NCI-H226 (cell line): ENCODE data around the gene GPATCH2L.

Source experiments
- DNase-seq: peaks from one replicate; pipeline ENCODE4 v3.0.0-alpha.2; 2015

The GPATCH2L gene

DNA sequence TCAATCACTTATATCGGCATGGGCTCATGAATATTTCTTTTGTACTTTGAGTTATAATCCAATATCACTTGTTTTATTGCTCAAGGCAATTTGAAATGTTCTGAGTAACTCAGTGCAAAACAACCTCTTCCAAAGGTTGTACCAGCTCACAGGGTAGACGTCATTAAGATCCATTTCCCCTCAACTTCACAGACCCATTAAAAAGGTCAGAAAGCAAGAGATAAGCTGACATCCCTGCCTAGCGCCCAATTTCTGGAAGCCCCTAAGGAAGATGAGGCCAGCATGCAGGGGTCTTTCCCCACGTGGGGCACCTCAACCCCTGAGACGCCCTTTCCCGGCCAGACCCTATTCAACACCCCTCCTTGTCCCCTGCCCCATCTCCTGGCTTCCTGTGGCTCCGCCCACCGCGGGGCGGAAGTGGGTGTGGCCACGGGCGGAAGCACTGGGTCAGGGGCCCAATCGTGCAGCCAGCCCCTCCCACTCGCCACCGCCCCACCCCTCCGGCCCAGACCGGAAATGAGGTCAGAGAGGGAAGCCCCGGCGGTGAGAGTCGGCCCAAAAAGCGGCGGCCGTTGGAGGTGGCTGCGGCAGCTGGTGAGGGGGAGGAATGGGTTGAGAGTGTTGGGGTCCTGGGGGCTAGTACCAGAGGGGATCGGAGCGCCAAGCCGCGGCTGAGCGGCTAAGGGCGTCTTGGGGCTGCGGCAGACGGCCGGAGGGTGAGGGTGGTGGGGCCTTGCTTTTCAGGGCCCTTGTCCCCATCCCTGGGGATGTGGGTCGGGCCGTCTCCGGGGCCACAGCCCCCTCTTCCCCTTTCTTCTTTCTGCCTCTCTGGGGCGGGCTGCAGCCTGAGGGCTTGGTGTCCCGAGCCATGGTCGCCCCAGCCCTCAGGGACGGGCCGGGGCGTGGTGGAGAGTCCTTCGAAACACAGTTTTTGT is at the start of gene GPATCH2L:
Gene GPATCH2L (plus strand): TSS at position 525 of the 935 bp plus-strand sequence. CDS start 2,442 bp downstream, outside the sequence.
- DNase-seq = peak; percentile 82

DNA sequence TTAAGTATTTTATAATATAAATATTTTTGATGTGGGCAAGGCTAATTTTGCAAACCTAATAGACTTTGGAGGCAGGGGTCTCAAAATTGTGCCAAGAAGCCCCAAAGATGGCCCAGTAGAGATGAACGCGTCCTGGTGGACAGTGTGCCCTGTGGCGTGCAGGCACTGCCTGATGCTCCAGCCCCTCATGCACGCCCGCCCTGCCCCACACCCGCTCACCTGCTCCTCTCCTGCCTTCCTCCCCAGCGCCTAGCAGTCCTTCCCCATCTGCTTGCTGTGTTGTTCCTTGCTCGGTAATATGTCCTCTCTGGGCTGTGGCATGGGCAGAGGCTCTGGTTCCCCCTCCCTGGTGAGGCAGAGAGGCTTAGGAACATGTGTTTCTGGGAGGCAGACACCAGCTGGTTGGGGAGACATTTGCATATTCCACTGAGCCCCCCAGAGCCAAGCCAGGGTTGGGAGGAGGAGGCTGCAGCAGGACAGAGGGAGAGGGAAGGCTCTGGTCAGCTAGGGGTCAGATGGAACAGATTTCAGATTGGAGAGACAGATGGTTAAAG is 46.8 kb upstream of the GPATCH2L start:
- no peak for DNase-seq

DNA sequence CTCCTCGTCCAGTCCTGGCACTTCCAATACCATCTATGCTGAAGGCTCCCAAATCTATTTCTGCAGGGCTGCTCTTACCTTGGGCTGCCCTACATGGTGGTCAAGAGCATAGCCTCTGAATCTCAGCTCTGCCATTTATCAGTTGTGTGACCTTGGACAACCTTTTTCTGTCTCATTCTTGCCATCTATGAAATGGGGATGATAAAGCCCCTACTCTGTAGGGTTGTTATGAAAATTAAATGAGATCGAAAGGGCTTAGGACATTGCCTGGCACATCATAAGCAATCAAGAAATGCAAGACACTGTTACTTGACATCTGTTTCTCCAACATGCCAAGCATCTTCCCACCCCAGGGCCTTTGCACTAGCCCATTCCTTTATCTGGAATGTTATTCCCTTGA is 45.5 kb upstream of the GPATCH2L start:
- DNase-seq = no peak

DNA sequence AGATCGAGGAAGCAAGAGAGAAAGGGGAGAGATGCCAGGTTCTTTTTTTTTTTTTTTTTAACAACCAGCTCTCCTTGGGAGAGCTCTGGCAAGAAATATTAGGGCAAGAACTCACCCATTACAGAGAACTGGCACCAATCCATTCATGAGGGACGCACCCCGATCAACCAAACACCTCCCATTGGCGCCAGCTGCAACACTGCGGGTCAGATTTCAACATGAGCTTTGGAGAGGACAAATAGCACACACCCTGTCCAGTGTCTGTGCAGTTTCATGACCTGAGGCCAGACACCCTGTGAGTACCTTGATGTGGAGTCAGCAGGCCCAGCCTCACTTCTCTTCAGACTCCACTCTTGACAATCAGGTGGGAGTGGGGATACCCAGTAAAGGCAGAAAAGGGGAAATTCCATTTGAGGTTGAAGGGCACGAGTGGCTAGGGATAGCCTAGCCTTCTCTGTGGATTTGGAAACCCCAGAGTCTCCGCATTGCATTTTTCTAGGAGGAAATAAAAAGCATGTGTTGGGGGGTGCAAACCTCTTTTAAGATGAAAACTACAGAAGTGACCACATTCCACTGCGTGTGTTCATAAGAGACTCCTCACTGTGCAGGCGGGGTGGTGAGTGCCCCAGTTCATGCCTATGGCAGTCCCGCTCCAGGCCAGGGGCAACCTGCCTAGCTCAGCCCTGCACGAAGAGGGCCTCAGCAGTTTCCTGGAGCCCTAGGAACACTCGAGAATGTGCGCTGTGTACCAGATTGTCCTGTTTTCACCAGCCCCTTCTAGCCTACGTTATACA is 42.4 kb upstream of the GPATCH2L start:
- DNase-seq = no peak

DNA sequence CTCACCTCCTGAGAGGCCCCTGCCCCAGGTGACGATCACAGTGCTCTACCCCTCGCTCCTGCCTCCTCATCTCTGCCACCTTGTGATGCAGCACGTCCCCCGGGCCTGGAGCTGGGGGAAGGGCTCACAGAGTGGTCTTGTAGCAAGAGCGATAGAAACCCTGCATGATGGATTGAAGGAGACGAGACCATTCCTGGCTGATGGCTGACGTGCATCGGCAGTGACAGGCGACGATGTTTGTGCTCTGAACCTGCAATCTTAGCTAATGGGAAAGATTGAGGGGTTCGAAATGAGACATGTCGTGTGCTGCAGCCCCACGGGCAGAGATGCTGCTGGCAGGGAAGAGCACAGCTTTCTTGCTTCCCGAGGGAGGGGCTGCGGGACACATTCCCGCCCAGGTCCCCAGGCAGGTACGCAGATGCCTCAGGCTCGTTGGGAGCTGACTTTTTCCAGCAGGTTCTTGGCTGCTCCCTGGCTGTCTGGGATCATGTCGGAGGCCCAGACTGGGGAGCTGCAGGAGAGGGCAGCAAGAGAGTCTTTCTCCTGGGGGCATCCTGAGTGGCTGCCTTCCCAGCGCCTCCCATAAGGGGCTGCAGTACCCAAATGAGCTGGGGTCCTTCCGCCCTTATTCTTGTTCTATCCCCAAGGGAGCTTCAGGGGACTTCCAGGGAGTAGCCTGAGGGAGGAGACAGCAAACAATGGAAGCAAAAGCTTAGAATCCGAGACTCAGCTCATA is 38.7 kb upstream of the GPATCH2L start:
- no peak for DNase-seq

GRCh38 chr14:76113691-76114090 is 38.0 kb upstream of the GPATCH2L start:
- DNase-seq = no peak

GRCh38 chr14:76115010-76115422 is 36.7 kb upstream of the GPATCH2L start:
- no peak for DNase-seq

DNA sequence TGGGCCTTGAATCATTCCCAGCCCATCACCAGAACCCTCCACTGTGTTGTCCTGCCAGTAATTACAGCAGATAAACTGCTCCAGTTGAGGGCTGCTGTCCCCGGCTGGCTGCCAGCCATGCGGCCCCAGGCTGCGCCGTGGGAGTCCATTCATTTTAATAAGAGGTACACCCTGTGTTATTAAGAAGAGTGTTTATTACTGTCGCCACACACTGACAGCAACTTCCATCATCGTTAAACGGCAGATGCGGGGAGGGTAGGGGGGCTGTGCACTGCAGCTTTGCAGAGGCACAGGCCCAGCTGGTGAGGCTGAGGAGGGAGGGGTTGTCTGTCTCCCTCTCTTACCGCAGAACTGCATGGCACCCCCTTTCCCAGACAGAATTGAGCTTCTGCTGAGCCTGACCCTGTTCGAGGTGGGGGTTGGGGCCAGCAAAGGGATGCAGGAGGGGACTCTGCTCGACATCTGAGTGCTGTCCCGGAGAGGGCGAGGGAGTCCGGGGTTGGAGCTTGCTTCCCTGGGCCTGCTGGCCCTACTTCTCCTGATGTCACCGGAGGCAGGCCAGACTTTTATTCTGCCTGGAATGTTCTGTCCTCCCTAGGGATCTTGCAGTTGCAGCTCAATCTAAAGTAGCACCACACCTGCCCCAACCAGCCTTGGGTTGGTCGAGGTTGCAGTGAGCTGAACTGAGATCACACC is 33.8 kb upstream of the GPATCH2L start:
- no peak for DNase-seq

DNA sequence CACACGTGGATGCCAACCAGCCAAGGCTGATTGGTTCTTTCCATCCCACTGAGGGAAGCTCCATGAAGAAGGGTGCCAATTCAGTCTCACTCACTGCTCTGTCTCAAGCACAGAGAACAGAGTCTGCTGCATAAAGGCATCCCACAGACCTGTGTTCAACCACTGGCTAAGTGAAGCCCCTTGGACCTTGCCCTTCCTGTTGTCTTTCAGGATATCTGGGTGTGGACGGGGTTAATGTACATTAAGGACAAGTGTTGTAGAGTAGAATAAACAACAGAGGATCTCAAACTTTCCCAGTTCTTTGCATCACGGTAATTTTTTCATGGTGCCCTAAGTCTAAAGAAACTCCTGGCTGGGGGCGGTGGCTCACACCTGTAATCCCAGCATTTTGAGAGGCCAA is 33.1 kb upstream of the GPATCH2L start:
- DNase-seq = no peak

DNA sequence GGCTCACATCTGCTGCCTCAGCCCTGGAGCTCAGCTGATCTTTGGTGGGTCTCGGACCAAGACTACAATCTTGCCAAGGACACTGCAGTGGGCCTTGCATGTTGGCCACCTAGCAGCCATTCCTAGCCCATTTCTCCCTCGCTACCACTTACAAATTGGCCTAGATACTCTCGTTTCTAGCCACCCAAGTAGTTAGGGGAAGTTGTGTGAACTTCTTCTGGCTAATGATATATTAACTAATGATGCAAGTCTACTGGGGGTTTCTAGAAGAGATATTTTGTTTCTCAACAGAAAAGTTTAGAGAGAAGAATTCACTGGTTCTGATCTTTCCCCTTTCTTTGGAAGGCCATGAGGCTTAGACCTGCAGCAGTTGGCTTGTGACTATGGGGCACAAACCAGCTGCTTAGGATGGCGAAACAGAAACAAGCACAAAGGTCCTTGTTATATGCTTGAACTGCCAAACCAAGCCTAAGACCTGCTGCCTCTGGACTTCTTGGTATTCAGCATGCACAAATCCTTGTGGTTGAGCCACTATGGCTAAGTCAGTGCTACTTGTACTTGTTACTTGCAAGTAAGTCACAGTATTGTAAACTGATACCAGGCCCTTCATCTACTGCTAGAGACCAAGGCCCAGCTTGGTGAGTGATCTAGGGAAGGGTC is 30.5 kb upstream of the GPATCH2L start:
- no peak for DNase-seq

GRCh38 chr14:76123426-76124225 is 28.1 kb upstream of the GPATCH2L start:
- no peak for DNase-seq

GRCh38 chr14:76125511-76125910 is 26.2 kb upstream of the GPATCH2L start:
- no peak for DNase-seq

GRCh38 chr14:76126076-76126475 is 25.6 kb upstream of the GPATCH2L start:
- DNase-seq = no peak

DNA sequence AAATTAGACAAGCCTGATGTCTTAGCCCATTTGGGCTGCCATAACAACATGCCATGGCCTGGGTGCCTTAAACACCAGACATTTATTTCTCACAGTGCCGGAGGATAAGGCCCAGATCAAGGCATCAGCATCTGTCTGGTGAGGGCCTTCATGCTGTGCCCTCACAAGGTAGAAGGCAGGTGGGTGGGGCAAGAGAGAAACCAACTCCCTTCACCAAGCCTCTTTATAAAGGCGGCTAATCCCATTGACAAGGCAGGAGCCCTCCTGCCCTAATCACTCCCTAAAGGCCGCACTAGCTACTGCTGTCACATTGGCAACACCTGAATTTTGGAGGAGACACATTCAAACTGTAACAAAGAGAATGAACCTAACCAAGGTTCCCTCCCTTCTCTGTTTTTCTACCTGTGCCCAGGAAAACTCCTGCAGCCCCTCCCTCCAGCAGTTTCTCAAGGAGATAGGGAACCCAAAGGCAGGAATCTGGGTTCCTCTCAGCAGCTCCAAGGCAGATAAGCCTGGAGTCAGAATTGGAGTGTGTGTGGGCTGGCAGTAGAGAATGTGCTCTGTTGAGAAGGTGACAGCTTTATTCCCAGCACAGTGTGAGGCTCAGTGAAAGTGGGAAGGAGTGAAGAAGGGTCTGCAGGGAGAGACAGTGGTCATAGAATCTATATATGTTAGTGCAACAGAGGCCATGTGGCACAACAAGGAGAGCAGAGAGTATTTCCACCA is 21.7 kb upstream of the GPATCH2L start:
- no peak for DNase-seq

DNA sequence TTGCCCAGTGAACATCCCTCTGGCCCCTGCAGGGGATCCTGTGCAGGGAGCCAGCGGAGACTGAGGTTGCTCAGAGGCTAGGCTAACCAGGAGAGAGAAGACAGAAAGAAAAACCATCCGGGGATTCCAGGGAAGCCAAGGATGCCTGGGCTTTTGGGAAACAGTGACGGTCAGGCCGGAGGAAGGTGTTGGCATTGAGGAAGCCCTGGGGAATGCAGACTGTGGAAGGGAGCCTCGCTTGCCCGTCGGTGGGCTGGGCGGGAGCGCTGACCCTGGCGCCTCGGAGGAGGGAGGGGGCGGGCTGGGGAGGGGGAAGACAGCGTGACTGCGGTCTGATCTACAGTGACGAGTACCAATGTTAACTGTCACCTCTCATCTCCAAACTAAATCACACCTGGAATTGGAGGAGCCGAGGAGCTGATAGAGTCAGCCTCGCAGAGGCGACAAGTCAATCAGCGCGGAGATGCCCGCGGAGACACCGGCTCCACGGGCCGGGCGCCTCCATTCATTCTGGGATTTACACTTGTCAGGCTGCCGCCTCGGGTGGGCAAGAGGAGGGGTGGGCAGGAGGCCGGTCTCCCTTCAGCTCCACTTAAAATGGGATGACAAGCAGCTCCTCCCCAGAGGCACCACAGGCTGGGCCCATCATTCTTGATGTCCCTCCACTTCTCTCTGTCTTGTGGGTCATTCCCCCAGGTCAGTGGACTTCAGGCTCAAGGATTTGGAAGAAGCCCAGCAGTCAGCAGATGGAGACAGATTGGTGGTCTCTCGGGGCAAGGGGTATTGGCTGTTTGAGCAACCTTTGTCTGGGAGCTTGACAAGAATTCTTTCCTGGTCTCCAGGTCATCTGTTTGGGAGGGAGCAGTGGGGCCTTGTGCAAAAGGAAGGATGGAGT is 20.4 kb upstream of the GPATCH2L start:
- DNase-seq = no peak

GRCh38 chr14:76133103-76133502 is 18.6 kb upstream of the GPATCH2L start:
- DNase-seq = peak; percentile 21

GRCh38 chr14:76134231-76134630 is 17.5 kb upstream of the GPATCH2L start:
- DNase-seq = no peak

DNA sequence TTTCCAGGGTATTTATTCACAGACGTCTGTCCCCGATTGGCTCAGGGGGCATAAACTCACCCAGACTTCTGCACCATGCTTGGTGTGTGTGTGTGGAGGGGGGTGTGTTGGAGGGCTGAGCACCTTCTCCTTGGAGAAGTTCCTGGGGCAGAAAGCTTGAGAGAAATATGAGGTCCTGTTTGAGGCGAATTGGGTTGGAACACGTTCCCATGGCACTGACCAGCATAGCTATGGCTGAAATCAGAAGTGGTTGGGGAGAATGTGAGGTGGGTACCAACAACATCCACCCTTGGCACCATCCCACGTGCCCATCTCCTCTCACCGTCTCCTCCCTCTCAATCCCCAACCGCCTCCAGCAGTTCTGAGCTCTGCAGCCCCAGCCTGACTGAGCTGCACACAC is 16.0 kb upstream of the GPATCH2L start:
- DNase-seq = no peak
